GM23338 (cell line): ENCODE results near the gene AMOTL1. TPM values are rescaled to one million over a fixed set of nuclear protein-coding genes. Genes with fewer than 3 reads are reported as not detected.

Source experiments
- ATAC-seq: fragments of 200-7000 bp; cut with Tn5 transposase; 3 replicates; pipeline ENCODE4 v1.9.1; 2020
- DNase-seq: peaks from one replicate; pipeline ENCODE4 v3.0.0-alpha.2; 2015; ENCODE audit warnings: low spot score
- H2AFZ ChIP-seq: fragments of 200-600 bp; sonication (generic); 2 replicates; pipeline ENCODE4 v1.8.0; 2016; ENCODE audit warnings: antibody characterized with exemption, mild to moderate bottlenecking, moderate library complexity
- H3F3A ChIP-seq: fragments of 200-600 bp; sonication (generic); replicated peaks from 2 replicates; pipeline ENCODE4 v1.8.0; 2017; ENCODE audit warnings: antibody characterized with exemption, mixed run types, low read depth
- H3K27ac ChIP-seq: fragments of 200-600 bp; sonication (generic); 2 replicates; pipeline ENCODE4 v1.6.1; 2016; ENCODE audit warnings: low read depth
- H3K27me3 ChIP-seq: fragments of 200-600 bp; sonication (generic); 2 replicates; pipeline ENCODE4 v1.8.0; 2016; ENCODE audit warnings: mild to moderate bottlenecking, mixed run types, moderate library complexity; ENCODE audit not compliant: insufficient read depth
- H3K36me3 ChIP-seq: fragments of 200-600 bp; sonication (generic); 2 replicates; pipeline ENCODE4 v1.8.0; 2016; ENCODE audit warnings: mild to moderate bottlenecking; ENCODE audit not compliant: insufficient read depth
- H3K4me1 ChIP-seq: fragments of 200-600 bp; sonication (generic); 2 replicates; pipeline ENCODE4 v1.8.0; 2016; ENCODE audit warnings: mild to moderate bottlenecking, moderate library complexity; ENCODE audit not compliant: insufficient read depth
- H3K4me2 ChIP-seq: fragments of 200-600 bp; sonication (generic); 2 replicates; pipeline ENCODE4 v1.7.1; 2017; ENCODE audit warnings: mixed run types
- H3K4me3 ChIP-seq: fragments of 200-600 bp; sonication (generic); 2 replicates; pipeline ENCODE4 v1.6.1; 2016; ENCODE audit warnings: mixed run types
- H3K79me2 ChIP-seq: fragments of 200-600 bp; sonication (generic); replicated peaks from 2 replicates; pipeline ENCODE4 v1.8.0; 2017; ENCODE audit warnings: mild to moderate bottlenecking; ENCODE audit not compliant: insufficient read depth
- H3K9me2 ChIP-seq: fragments of 200-600 bp; sonication (generic); 2 replicates; pipeline ENCODE4 v1.8.0; 2017; ENCODE audit not compliant: insufficient read depth
- H4K20me1 ChIP-seq: fragments of 200-600 bp; sonication (generic); replicated peaks from 2 replicates; pipeline ENCODE4 v1.8.0; 2017; ENCODE audit warnings: mild to moderate bottlenecking; ENCODE audit not compliant: insufficient read depth
- H3K27ac Mint-ChIP-seq: 2 replicates; pipeline ENCODE4 v1.8.0; 2020; ENCODE audit warnings: inconsistent platforms, mild to moderate bottlenecking, moderate library complexity, mixed read lengths
- H3K27me3 Mint-ChIP-seq: 3 replicates; pipeline ENCODE4 v1.8.0; 2022; ENCODE audit warnings: low read depth, mild to moderate bottlenecking, moderate library complexity, mixed read lengths, inconsistent platforms; ENCODE audit not compliant: insufficient read depth, poor library complexity
- H3K36me3 Mint-ChIP-seq: 3 replicates; pipeline ENCODE4 v1.8.0; 2021; ENCODE audit warnings: low read depth, mild to moderate bottlenecking, inconsistent platforms, moderate library complexity, mixed read lengths
- H3K4me1 Mint-ChIP-seq: 3 replicates; pipeline ENCODE4 v1.8.0; 2020; ENCODE audit warnings: mild to moderate bottlenecking, inconsistent platforms, mixed read lengths
- H3K4me3 Mint-ChIP-seq: 3 replicates; pipeline ENCODE4 v1.8.0; 2021; ENCODE audit warnings: moderate library complexity, mild to moderate bottlenecking, inconsistent platforms, mixed read lengths
- H3K9me3 Mint-ChIP-seq: 3 replicates; pipeline ENCODE4 v1.8.0; 2020; ENCODE audit warnings: moderate library complexity, mild to moderate bottlenecking, inconsistent platforms, mixed read lengths
- CREB1 ChIP-seq: fragments of 250-450 bp; sonication (Bioruptor Pico); IDR thresholded peaks from 2 replicates; pipeline ENCODE4 v1.5.0; 2020; ENCODE audit warnings: low read depth, mild to moderate bottlenecking, moderate library complexity
- ETS1 ChIP-seq: IDR thresholded peaks from 2 replicates; pipeline ENCODE4 v1.6.1; 2016; ENCODE audit warnings: antibody characterized with exemption
- EZH2 ChIP-seq: fragments of 200-600 bp; sonication (generic); IDR thresholded peaks from one replicate; pipeline ENCODE4 v1.8.0; 2017; ENCODE audit warnings: antibody characterized with exemption, mild to moderate bottlenecking, low read depth; ENCODE audit not compliant: unreplicated experiment
- EZH2phosphoT487 ChIP-seq: fragments of 200-600 bp; sonication (generic); IDR thresholded peaks from one replicate; pipeline ENCODE4 v1.8.1; 2018; ENCODE audit warnings: antibody characterized with exemption; ENCODE audit not compliant: unreplicated experiment
- JUNB ChIP-seq: IDR thresholded peaks from one replicate; pipeline ENCODE4 v1.6.1; 2016; ENCODE audit warnings: antibody characterized with exemption; ENCODE audit not compliant: unreplicated experiment
- NANOG ChIP-seq: IDR thresholded peaks from 2 replicates; pipeline ENCODE4 v1.6.1; 2016; ENCODE audit warnings: antibody characterized with exemption, borderline replicate concordance
- POLR2AphosphoS5 ChIP-seq: IDR thresholded peaks from 2 replicates; pipeline ENCODE4 v1.6.1; 2016; ENCODE audit warnings: antibody characterized with exemption, low read depth
- ZNF331 ChIP-seq: fragments of 250-450 bp; sonication (Bioruptor Pico); IDR thresholded peaks from 2 replicates; pipeline ENCODE4 v1.5.0; 2020; ENCODE audit warnings: low read depth, mild to moderate bottlenecking, moderate library complexity
- ZNF462 ChIP-seq: fragments of 250-450 bp; sonication (Bioruptor Pico); IDR thresholded peaks from 2 replicates; pipeline ENCODE4 v1.5.0; 2020; ENCODE audit warnings: mild to moderate bottlenecking, moderate library complexity
- polyA plus RNA-seq: library from polyadenylated mRNA; unstranded; fragments of >200 nt; fragmentation: Nextera tagmentation; extraction: Ambion mirVana; gene quantifications from 2 replicates; pipeline ENCODE4 v1.2.1, GENCODE V29; 2016
- total RNA-seq: library from RNA; depleted of rRNA; stranded (reverse); fragments of >200 nt; shearing (Covaris generic); gene quantifications from 2 replicates; pipeline ENCODE4 v1.2.3, GENCODE V29; 2014

Gene AMOTL1
- total and polyA plus RNA-seq, 2 experiments from 2014 or later, result 4.3 to 18.7 TPM

GRCh38 chr11:94773842-94774241 is 5.7 kb downstream of the AMOTL1 start (continued):
- no peak for TF ChIP-seq JUNB
- no peak for TF ChIP-seq EZH2
- TF ChIP-seq CREB1 (CRISPR knock-in tag), result no peak

GRCh38 chr11:94774345-94774744 is 6.2 kb downstream of the AMOTL1 start:
- H3K27ac Mint-ChIP-seq, result no peak overlapping the region
- peaks cover 11% of the 10 kb centered on the region for H3K9me2 ChIP-seq
- no peaks in the 10 kb centered on the region for H3K36me3 ChIP-seq
- H3K4me1 ChIP-seq, result peaks cover 36% of the 10 kb centered on the region
- DNase-seq (no peak), ATAC-seq (no peak)
- H3K4me3 Mint-ChIP-seq, result no peak overlapping the region
- no peak overlapping the region for H3K4me3 ChIP-seq
- no peak overlapping the region for H3K27ac ChIP-seq
- H2AFZ ChIP-seq, result no peak overlapping the region
- H3K4me2 ChIP-seq, result no peak overlapping the region
- peaks cover 14% of the 10 kb centered on the region for H3K27me3 Mint-ChIP-seq
- H3K36me3 Mint-ChIP-seq, result peaks cover 4% of the 10 kb centered on the region; the same call in 2 of the 3 replicates
- TF ChIP-seq EZH2 (no peak), NANOG (no peak), POLR2AphosphoS5 (no peak), ETS1 (no peak), ZNF331 (no peak), CREB1 (CRISPR knock-in tag) (no peak), ZNF462 (no peak), EZH2phosphoT487 (no peak)
- H3K79me2 ChIP-seq, result peaks cover 99% of the 10 kb centered on the region
- H3K9me3 Mint-ChIP-seq, result peaks cover 5% of the 10 kb centered on the region; the same call in 2 of the 3 replicates
- H4K20me1 ChIP-seq, result peaks cover 18% of the 10 kb centered on the region
- peaks cover 15% of the 10 kb centered on the region for H3K27me3 ChIP-seq
- H3K4me1 Mint-ChIP-seq, result peaks cover 44% of the 10 kb centered on the region
- H3F3A ChIP-seq, result no peaks in the 10 kb centered on the region
